ENCODE results near the gene PLEKHG4B.

DNA sequence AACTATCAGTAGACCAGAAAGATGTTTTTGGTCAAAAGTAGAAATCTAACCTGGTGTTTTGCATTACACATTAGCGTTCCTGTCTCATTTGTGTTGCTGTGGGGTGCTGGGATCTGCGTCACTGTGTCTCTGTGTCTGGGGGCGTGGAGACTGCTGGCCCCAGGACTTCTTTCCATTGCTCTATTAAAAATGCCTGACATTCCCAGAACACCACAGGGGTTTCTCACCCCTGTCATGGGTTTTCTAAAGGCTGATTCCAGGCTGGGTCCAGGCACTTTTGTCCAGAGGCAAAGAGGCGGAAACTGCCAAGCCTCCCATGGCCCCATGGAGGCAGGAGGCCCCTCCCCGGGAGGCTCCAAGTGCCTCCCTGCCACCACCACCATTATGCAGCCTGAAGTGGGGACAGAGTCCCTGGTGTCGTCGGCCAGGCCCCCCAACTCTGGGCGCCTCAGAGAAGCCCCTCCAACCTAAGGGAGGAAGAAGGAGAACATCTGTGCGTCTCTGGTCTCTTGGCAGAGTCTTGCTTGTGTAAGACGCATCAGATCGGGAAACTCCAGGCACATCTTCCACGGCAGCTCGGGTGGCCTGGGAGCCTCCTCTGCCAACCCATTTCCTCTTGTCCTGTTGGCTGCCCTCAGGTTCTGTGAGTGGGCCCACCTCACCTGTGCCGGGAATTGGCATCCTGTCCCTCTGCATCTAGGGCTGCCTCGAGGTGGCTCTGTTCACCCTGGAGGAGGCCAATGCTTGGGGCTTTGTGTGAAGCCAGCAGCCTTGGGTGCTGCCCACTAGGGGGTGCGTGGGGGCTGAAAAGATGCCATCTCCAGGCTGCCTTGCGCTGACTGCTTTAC lies 13.8 kb upstream of the PLEKHG4B start:
- TF ChIP-seq, protein P1, sequence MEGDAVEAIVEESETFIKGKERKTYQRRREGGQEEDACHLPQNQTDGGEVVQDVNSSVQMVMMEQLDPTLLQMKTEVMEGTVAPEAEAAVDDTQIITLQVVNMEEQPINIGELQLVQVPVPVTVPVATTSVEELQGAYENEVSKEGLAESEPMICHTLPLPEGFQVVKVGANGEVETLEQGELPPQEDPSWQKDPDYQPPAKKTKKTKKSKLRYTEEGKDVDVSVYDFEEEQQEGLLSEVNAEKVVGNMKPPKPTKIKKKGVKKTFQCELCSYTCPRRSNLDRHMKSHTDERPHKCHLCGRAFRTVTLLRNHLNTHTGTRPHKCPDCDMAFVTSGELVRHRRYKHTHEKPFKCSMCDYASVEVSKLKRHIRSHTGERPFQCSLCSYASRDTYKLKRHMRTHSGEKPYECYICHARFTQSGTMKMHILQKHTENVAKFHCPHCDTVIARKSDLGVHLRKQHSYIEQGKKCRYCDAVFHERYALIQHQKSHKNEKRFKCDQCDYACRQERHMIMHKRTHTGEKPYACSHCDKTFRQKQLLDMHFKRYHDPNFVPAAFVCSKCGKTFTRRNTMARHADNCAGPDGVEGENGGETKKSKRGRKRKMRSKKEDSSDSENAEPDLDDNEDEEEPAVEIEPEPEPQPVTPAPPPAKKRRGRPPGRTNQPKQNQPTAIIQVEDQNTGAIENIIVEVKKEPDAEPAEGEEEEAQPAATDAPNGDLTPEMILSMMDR (conservative IDR thresholded peaks at IDR 0.05) = peak; percentile 83
- no peak for TF ChIP-seq ZFX (IDR thresholded peaks at IDR 0.05)
